ENCODE data around the gene TBCD. TPM values are rescaled to one million over a fixed set of nuclear protein-coding genes. Genes with fewer than 3 reads are reported as not detected.

The TBCD gene
- total RNA-seq, 1 experiment from 2014 or later, result 94.6 TPM

GRCh38 chr17:82870541-82870940 lies 118.7 kb downstream of the TBCD start:
- no TSS peak for BruUV-seq (replicated peaks)
- Mint-ChIP-seq H3K27me3 (ENCODE audit: insufficient read depth, unreplicated experiment) (no peaks in the 10 kb centered on the region), H3K4me1 (ENCODE audit: low read depth, unreplicated experiment) (peaks cover 11% of the 10 kb centered on the region), H3K4me3 (ENCODE audit: unreplicated experiment) (no peak overlapping the region), H3K9me3 (ENCODE audit: unreplicated experiment) (no peaks in the 10 kb centered on the region), H3K36me3 (ENCODE audit: insufficient read depth, unreplicated experiment) (peaks cover 19% of the 10 kb centered on the region), H3K27ac (ENCODE audit: unreplicated experiment) (peak overlapping the region; percentile 37)
- DNase-seq, result no peak
- H3K36me3 ChIP-seq (ENCODE audit: control insufficient read depth, insufficient read depth, low read length), result no peaks in the 10 kb centered on the region
- CTCF ChIA-PET, result interaction anchor here (0.6 kb wide), 1 partner anchor 1020 kb away, joined by 4 read pairs; no protein-coding TSS in a partner anchor
- H3K4me3 ChIP-seq (ENCODE audit: low read depth, low read length), result no peak overlapping the region
- no peaks in the 10 kb centered on the region for H3K27me3 ChIP-seq (replicated peaks; ENCODE audit: control insufficient read depth, insufficient read depth, low read length)
- POLR2A ChIA-PET, result no interaction called here
- no peak for TF ChIP-seq CTCF (IDR thresholded peaks at IDR 0.05; ENCODE audit: insufficient read depth in 1 of 2, low read depth in 1 of 2, low read length in 1 of 2, severe bottlenecking in 1 of 2, unreplicated experiment in 1 of 2)
- no peaks in the 10 kb centered on the region for H3K9me3 ChIP-seq
- H3K4me1 ChIP-seq, result peaks cover 10% of the 10 kb centered on the region
- intact Hi-C loops (cut with micrococcal nuclease; ENCODE audit: unreplicated experiment), result no loop called here

GRCh38 chr17:82871056-82871775 lies 119.4 kb downstream of the TBCD start:
- no peak overlapping the region for H3K27ac Mint-ChIP-seq (ENCODE audit: unreplicated experiment)

More at GRCh38 chr17:82871056-82871775, 119.4 kb downstream of the TBCD start:
- ChIA-PET POLR2A (no interaction called here), CTCF (interaction anchor here (0.9 kb wide), 1 partner anchor 18 kb away, joined by 3 read pairs; no protein-coding TSS in a partner anchor)
- no TSS peak for BruUV-seq (replicated peaks)
- H3K4me3 ChIP-seq (ENCODE audit: low read depth, low read length), result no peak overlapping the region
- Mint-ChIP-seq H3K27me3 (ENCODE audit: insufficient read depth, unreplicated experiment) (no peaks in the 10 kb centered on the region), H3K9me3 (ENCODE audit: unreplicated experiment) (no peaks in the 10 kb centered on the region), H3K4me1 (ENCODE audit: low read depth, unreplicated experiment) (peaks cover 16% of the 10 kb centered on the region), H3K36me3 (ENCODE audit: insufficient read depth, unreplicated experiment) (peaks cover 19% of the 10 kb centered on the region), H3K4me3 (ENCODE audit: unreplicated experiment) (no peak overlapping the region)
- intact Hi-C loops (cut with micrococcal nuclease; ENCODE audit: unreplicated experiment), result no loop called here
- peak in 1 of 2 experiments; percentile 38 for DNase-seq
- H3K9me3 ChIP-seq, result no peaks in the 10 kb centered on the region
- no peaks in the 10 kb centered on the region for H3K27me3 ChIP-seq (replicated peaks; ENCODE audit: control insufficient read depth, insufficient read depth, low read length)
- H3K4me1 ChIP-seq, result peaks cover 14% of the 10 kb centered on the region
- H3K36me3 ChIP-seq (ENCODE audit: control insufficient read depth, insufficient read depth, low read length), result no peaks in the 10 kb centered on the region
- TF ChIP-seq CTCF (IDR thresholded peaks at IDR 0.05; ENCODE audit: insufficient read depth in 1 of 2, low read depth in 1 of 2, low read length in 1 of 2, severe bottlenecking in 1 of 2, unreplicated experiment in 1 of 2), result no peak

All from Caco-2 (cell line).